Upper lobe of left lung (tissue), 6 donors: Measurements from ENCODE around the gene DOK1. TPM values are rescaled to one million over a fixed set of nuclear protein-coding genes. Genes with fewer than 3 reads are reported as not detected.

ENCODE experiments used
- ATAC-seq, 2 donors: fragments of 200-7000 bp; cut with Tn5 transposase; one replicate each; pipeline ENCODE4 v1.9.1; 2022; ENCODE audit warnings: mild to moderate bottlenecking in 2 of 2, moderate library complexity in 2 of 2; ENCODE audit not compliant: low FRiP score in 2 of 2
- DNase-seq, 2 donors: peaks; one replicate each; pipeline ENCODE4 v3.0.0-alpha.2; 2019 to 2020
- H3K27ac ChIP-seq, 4 donors: fragments of 200-600 bp; sonication (generic); one replicate each; pipeline ENCODE4 v1.5.1; 2016 to 2019
- H3K27me3 ChIP-seq, 4 donors: fragments of 200-600 bp; sonication (generic); one replicate each; pipeline ENCODE4 v1.5.1; 2017 to 2019
- H3K36me3 ChIP-seq, 4 donors: fragments of 200-600 bp; sonication (generic); one replicate each; pipeline ENCODE4 v1.5.1; 2016 to 2019
- H3K4me1 ChIP-seq, 4 donors: fragments of 200-600 bp; sonication (generic); one replicate each; pipeline ENCODE4 v1.5.1; 2018 to 2019
- H3K4me3 ChIP-seq, 4 donors: fragments of 200-600 bp; sonication (generic); one replicate each; pipeline ENCODE4 v1.5.1; 2017 to 2019; ENCODE audit warnings: mild to moderate bottlenecking in 2 of 4, moderate library complexity in 1 of 4
- H3K9me3 ChIP-seq, 4 donors: fragments of 200-600 bp; sonication (generic); one replicate each; pipeline ENCODE4 v1.5.1; 2018 to 2019
- EP300 ChIP-seq, 4 donors: sonication (generic); formaldehyde crosslinking; IDR thresholded peaks; one replicate each; pipeline ENCODE4 v1.5.1; 2017; ENCODE audit warnings: antibody characterized with exemption in 4 of 4, control low read depth in 2 of 4
- POLR2A ChIP-seq, 4 donors: fragments of 450-650 bp; IDR thresholded peaks; one replicate each; pipeline ENCODE4 v1.5.1; 2016 to 2017; ENCODE audit warnings: antibody characterized with exemption in 4 of 4, mild to moderate bottlenecking in 2 of 4
- POLR2AphosphoS5 ChIP-seq, 2 donors: sonication (generic); formaldehyde crosslinking; IDR thresholded peaks; one replicate each; pipeline ENCODE4 v1.5.1; 2017; ENCODE audit warnings: antibody characterized with exemption in 2 of 2
- WGBS, 2 donors: methylation state at CpG; one replicate each; pipeline ENCODE4 v1.1.5; 2017 to 2018; 5-methylcytosine and 5-hydroxymethylcytosine counted together
- total RNA-seq, 6 donors: library from RNA; depleted of rRNA in 4 of 6; stranded (reverse); fragments of >200 nt in 4 of 6; gene quantifications; one replicate each; pipeline versions ENCODE4 v1.1.0 to v1.2.1, GENCODE V29; 2016 to 2021
- TF ChIP-seq, protein P1 (sequence below), 6 experiments: fragments of 450-650 bp in 4 of 6; fragments of 200-600 bp in 2 of 6; sonication (generic) in 2 of 6; IDR thresholded peaks; one replicate each; pipeline ENCODE4 v1.5.1; 2016 to 2019; ENCODE audit warnings: antibody characterized with exemption in 6 of 6
- donor health status: DM: no; HTN: no; CAD: no; lungs with moderate emphysema.
- donor health status: DM: no; HTN: yes; CAD: no; lungs with severe emphysema.

The DOK1 gene
- total RNA-seq, 6 donors from 2014 or later = 13.7 to 49.2 (median 38.0) TPM

DNA sequence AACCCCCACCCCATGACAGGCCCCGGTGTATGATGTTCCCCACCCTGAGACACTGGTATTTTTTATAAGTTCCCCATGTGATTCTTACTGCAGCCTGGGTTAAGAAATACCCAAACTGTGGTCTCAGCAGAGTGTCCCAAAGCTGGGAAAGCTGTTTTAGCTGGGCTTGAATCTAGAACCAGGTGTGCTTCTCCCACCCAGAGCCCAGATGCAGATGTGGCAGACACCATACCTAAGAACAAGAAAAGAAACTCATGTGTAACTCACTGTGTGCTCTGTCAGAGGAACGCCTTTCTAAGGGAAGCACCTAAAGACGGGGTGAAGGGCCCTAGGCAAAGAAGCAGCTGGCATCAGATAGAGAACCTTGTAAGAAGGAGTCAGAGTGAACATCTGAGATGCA lies 23.9 kb downstream of the DOK1 start:
- 52 to 69% methylated on average over 3 of the region's 3 CpGs for WGBS, 2 donors
- H3K27ac ChIP-seq = peak overlapping the region in 1 of 4 donors; percentile 68

DNA sequence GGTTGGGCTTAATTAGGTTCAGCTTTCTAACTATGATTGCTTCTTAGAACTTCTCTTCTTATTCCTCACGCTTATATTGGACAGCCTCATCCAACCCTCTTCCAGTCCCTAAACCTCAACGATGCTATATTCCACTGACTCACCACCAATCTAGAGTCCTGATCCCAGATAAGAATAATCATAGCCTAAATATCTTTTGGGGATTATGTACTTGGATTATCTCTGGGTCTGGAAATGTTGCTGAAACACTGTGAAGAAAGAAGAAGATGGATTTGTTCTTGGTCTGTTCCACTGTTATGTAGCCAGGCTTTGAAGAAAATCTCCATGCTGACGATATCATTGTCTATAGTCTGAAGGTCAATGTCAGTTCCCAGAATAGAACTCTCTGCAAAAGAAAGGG lies 26.9 kb downstream of the DOK1 start:
- TF ChIP-seq POLR2AphosphoS5 (IDR thresholded peaks at IDR 0.05) = no peak
- TF ChIP-seq, protein P1, sequence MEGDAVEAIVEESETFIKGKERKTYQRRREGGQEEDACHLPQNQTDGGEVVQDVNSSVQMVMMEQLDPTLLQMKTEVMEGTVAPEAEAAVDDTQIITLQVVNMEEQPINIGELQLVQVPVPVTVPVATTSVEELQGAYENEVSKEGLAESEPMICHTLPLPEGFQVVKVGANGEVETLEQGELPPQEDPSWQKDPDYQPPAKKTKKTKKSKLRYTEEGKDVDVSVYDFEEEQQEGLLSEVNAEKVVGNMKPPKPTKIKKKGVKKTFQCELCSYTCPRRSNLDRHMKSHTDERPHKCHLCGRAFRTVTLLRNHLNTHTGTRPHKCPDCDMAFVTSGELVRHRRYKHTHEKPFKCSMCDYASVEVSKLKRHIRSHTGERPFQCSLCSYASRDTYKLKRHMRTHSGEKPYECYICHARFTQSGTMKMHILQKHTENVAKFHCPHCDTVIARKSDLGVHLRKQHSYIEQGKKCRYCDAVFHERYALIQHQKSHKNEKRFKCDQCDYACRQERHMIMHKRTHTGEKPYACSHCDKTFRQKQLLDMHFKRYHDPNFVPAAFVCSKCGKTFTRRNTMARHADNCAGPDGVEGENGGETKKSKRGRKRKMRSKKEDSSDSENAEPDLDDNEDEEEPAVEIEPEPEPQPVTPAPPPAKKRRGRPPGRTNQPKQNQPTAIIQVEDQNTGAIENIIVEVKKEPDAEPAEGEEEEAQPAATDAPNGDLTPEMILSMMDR (IDR thresholded peaks at IDR 0.05) = no peak
- no peak for TF ChIP-seq EP300 (IDR thresholded peaks at IDR 0.05)
- TF ChIP-seq POLR2A (IDR thresholded peaks at IDR 0.05) = no peak
- Histone ChIP-seq H3K36me3 (no peaks in the 10 kb centered on the region), H3K27me3 (no peaks in the 10 kb centered on the region), H3K9me3 (no peaks in the 10 kb centered on the region), H3K4me3 (no peak overlapping the region), H3K27ac (no peak overlapping the region), H3K4me1 (peaks cover 0 to 10% (median 7%) of the 10 kb centered on the region in 4 donors)
- ATAC-seq (no peak), DNase-seq (no peak)
- WGBS, 2 donors = 86 to 89% methylated on average over 3 of the region's 3 CpGs

More for the DNA sequence above, 23.9 kb downstream of the DOK1 start:
- Histone ChIP-seq H3K36me3 (no peaks in the 10 kb centered on the region), H3K27me3 (no peaks in the 10 kb centered on the region), H3K4me1 (peaks cover 3 to 19% (median 8%) of the 10 kb centered on the region in 4 donors), H3K4me3 (no peak overlapping the region), H3K9me3 (no peaks in the 10 kb centered on the region)
- no peak for ATAC-seq
- TF ChIP-seq POLR2AphosphoS5 (IDR thresholded peaks at IDR 0.05) = no peak
- TF ChIP-seq, protein P1 (IDR thresholded peaks at IDR 0.05) = no peak
- no peak for TF ChIP-seq POLR2A (IDR thresholded peaks at IDR 0.05)
- no peak for TF ChIP-seq EP300 (IDR thresholded peaks at IDR 0.05)
- DNase-seq = no peak

DNA sequence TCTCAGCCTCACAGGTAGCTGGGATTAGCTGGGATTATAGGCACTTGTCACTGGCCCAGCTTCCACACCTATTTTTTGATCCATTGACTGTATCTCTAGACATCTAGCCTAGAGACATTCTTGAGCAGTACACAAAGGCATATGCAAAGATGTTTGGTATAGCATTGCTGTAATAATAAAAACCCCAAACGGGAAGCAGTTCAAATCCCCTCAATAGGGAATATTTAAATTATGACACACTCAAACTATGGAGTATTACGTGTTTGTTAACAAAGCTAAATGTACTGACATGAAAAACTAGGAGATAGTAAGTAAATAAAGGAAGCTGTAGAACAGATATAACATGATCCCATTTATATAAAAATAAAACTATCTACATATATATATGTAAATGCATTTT lies 27.7 kb downstream of the DOK1 start:
- WGBS, 2 donors = 71 to 78% methylated on average over 2 of the region's 2 CpGs
- no peaks in the 10 kb centered on the region for H3K36me3 ChIP-seq
- no peaks in the 10 kb centered on the region for H3K9me3 ChIP-seq
- no peak overlapping the region for H3K27ac ChIP-seq
- H3K4me3 ChIP-seq = no peak overlapping the region
- H3K27me3 ChIP-seq = no peaks in the 10 kb centered on the region
- DNase-seq (no peak), ATAC-seq (no peak)
- TF ChIP-seq EP300 (IDR thresholded peaks at IDR 0.05) (no peak), POLR2AphosphoS5 (IDR thresholded peaks at IDR 0.05) (no peak), POLR2A (IDR thresholded peaks at IDR 0.05) (no peak)
- TF ChIP-seq, protein P1 (IDR thresholded peaks at IDR 0.05) = no peak
- peaks cover 0 to 10% (median 6%) of the 10 kb centered on the region in 4 donors for H3K4me1 ChIP-seq

DNA sequence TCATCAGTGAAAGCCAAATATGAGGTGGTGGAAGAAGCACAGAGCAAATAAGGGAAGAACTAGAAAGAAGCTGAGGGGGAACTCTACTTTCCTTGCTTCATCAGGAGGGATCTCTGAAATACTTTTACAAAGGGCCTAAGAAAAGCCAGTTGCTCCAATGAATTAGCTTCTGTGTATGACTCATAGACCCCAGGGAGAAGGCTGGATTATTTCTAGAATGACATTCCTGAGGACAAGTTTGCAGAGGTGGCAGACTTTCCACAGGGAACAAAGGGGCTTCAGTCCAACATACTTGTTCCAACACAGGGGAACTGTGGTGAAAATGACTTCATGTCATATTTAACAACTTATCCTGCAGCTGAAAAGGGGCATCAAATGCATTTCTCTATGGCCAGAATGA lies 29.0 kb downstream of the DOK1 start:
- H3K27ac ChIP-seq = no peak overlapping the region
- H3K27me3 ChIP-seq = no peaks in the 10 kb centered on the region
- ATAC-seq (no peak), DNase-seq (no peak)
- no peak overlapping the region for H3K4me3 ChIP-seq
- no peaks in the 10 kb centered on the region for H3K9me3 ChIP-seq
- H3K36me3 ChIP-seq = no peaks in the 10 kb centered on the region
- peaks cover 0 to 6% (median 2%) of the 10 kb centered on the region in 4 donors for H3K4me1 ChIP-seq
- TF ChIP-seq EP300 (IDR thresholded peaks at IDR 0.05) (no peak), POLR2AphosphoS5 (IDR thresholded peaks at IDR 0.05) (no peak)

DNA sequence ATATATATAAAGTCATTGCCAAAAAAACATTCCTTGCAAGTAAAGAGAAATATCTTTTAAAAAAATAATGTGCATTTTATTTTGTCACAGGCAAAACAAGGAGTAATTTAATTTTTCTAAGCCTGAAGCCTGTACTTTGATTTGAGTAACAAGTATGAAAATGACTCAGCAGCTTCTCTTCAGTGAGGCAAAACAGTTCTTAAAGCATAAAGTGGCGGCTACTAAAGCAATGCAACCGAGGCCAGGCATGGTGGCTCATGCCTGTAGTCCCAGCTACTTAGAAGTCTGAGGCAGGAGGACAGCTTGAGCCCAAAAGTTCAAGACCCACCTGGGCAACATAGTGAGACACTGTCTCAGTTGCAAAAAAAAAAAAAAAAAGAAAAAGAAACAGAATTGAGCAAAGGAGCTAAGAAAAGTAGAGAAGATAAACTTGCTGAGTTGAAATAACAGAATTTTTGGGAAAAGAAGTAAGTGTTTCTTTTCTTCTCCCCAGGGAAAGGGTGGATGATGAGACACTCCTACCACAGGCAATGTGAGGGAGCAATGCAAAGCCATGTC lies 29.6 kb downstream of the DOK1 start:
- 60 to 63% methylated on average over 2 of the region's 2 CpGs for WGBS, 2 donors

More for the DNA sequence above, 29.6 kb downstream of the DOK1 start:
- DNase-seq (no peak), ATAC-seq (no peak)
- no peak for TF ChIP-seq EP300 (IDR thresholded peaks at IDR 0.05)
- TF ChIP-seq, protein P1 (IDR thresholded peaks at IDR 0.05) = no peak
- Histone ChIP-seq H3K4me1 (peaks cover 0 to 6% (median 2%) of the 10 kb centered on the region in 4 donors), H3K9me3 (no peaks in the 10 kb centered on the region), H3K4me3 (no peak overlapping the region), H3K27ac (no peak overlapping the region), H3K27me3 (no peaks in the 10 kb centered on the region), H3K36me3 (no peaks in the 10 kb centered on the region)
